B cell (primary cell): ENCODE measurements around the gene IDNK.

ENCODE experiments used
- EZH2 ChIP-seq: IDR thresholded peaks from 2 replicates; pipeline ENCODE4 v1.6.1; 2012; ENCODE audit warnings: borderline replicate concordance, low read depth, mild to moderate bottlenecking, moderate library complexity, low read length; ENCODE audit not compliant: insufficient read depth, poor library complexity, severe bottlenecking
- TF ChIP-seq, protein P1 (sequence below): fragments of 200-600 bp; IDR thresholded peaks from one replicate; pipeline ENCODE4 v1.8.0; 2022; ENCODE audit warnings: antibody characterized with exemption, mild to moderate bottlenecking

GRCh38 chr9:83636813-83637212 is 13.9 kb downstream of the IDNK start:
- TF ChIP-seq, protein P1, sequence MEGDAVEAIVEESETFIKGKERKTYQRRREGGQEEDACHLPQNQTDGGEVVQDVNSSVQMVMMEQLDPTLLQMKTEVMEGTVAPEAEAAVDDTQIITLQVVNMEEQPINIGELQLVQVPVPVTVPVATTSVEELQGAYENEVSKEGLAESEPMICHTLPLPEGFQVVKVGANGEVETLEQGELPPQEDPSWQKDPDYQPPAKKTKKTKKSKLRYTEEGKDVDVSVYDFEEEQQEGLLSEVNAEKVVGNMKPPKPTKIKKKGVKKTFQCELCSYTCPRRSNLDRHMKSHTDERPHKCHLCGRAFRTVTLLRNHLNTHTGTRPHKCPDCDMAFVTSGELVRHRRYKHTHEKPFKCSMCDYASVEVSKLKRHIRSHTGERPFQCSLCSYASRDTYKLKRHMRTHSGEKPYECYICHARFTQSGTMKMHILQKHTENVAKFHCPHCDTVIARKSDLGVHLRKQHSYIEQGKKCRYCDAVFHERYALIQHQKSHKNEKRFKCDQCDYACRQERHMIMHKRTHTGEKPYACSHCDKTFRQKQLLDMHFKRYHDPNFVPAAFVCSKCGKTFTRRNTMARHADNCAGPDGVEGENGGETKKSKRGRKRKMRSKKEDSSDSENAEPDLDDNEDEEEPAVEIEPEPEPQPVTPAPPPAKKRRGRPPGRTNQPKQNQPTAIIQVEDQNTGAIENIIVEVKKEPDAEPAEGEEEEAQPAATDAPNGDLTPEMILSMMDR: no peak
- no peak for TF ChIP-seq EZH2
